ENCODE measurements around the gene MAP2K3.
"Not testable (repeated sequence)": the region's sequence is repeated elsewhere in the genome, so short reads cannot be mapped to it uniquely, and the experiment has no call there.

GRCh38 chr17:21316887-21317500 lies 32.5 kb downstream of the MAP2K3 start:
- TF ChIP-seq CTCF, POLR2A, EP300 (IDR thresholded peaks at IDR 0.05): not testable (repeated sequence)

Measured in tibial nerve (tissue), 4 donors.